Osteoblast (primary cell): Measurements from ENCODE around the gene COL6A6. TPM values are rescaled to one million over a fixed set of nuclear protein-coding genes. Genes with fewer than 3 reads are reported as not detected.

Source experiments
- DNase-seq: peaks from one replicate; pipeline ENCODE4 v3.0.0; 2011; ENCODE audit warnings: low spot score, mixed read lengths; ENCODE audit not compliant: insufficient read length; ENCODE audit errors: missing footprints
- H2AFZ ChIP-seq: 2 replicates; pipeline ENCODE4 v1.6.0; 2011; ENCODE audit warnings: mild to moderate bottlenecking, low read length
- H3K27ac ChIP-seq: 2 replicates; pipeline ENCODE4 v1.5.1; 2011; ENCODE audit warnings: mild to moderate bottlenecking, low read depth, low read length, moderate library complexity
- H3K27me3 ChIP-seq: 2 replicates; pipeline ENCODE4 v1.6.0; 2012; ENCODE audit warnings: mild to moderate bottlenecking, control low read depth, inconsistent platforms, low read length, moderate library complexity; ENCODE audit not compliant: insufficient read depth
- H3K36me3 ChIP-seq: 2 replicates; pipeline ENCODE4 v1.5.1; 2011; ENCODE audit warnings: mild to moderate bottlenecking, low read length, control low read depth, moderate library complexity; ENCODE audit not compliant: insufficient read depth
- H3K4me1 ChIP-seq: 2 replicates; pipeline ENCODE4 v1.5.1; 2011; ENCODE audit warnings: mild to moderate bottlenecking, low read length, control low read depth, moderate library complexity; ENCODE audit not compliant: insufficient read depth
- H3K4me2 ChIP-seq: 2 replicates; pipeline ENCODE4 v1.6.0; 2011; ENCODE audit warnings: mild to moderate bottlenecking, low read length; ENCODE audit not compliant: insufficient read depth
- H3K4me3 ChIP-seq: fragments of 200-600 bp; sonication (generic); 3 replicates; pipeline ENCODE4 v1.5.1; 2012; ENCODE audit warnings: mild to moderate bottlenecking, low read length, inconsistent platforms; ENCODE audit not compliant: insufficient read depth
- H3K79me2 ChIP-seq: 2 replicates; pipeline ENCODE4 v1.6.0; 2012; ENCODE audit warnings: mild to moderate bottlenecking, low read length, control low read depth, inconsistent platforms; ENCODE audit not compliant: insufficient read depth
- H3K9me3 ChIP-seq: 2 replicates; pipeline ENCODE4 v1.5.1; 2011; ENCODE audit warnings: low read depth, low read length, control low read depth
- H4K20me1 ChIP-seq: 2 replicates; pipeline ENCODE4 v1.6.0; 2012; ENCODE audit warnings: mild to moderate bottlenecking, low read length, control low read depth; ENCODE audit not compliant: insufficient read depth
- CTCF ChIP-seq: IDR thresholded peaks from 2 replicates; pipeline ENCODE4 v1.5.1; 2011; ENCODE audit warnings: mild to moderate bottlenecking, low read depth, low read length, moderate library complexity; ENCODE audit errors: extremely low read depth
- total RNA-seq: library from RNA; depleted of rRNA; stranded (reverse); fragments of >200 nt; gene quantifications from 2 replicates; pipeline ENCODE4 v1.2.3, GENCODE V29; 2012

Gene COL6A6
- total RNA-seq, 1 donor: under 0.01 TPM

GRCh38 chr3:130557336-130558035, 40.5 kb downstream of the COL6A6 start:
- Histone ChIP-seq H4K20me1 (no peaks in the 10 kb centered on the region), H3K27me3 (no peaks in the 10 kb centered on the region), H3K4me2 (no peak overlapping the region), H3K4me3 (no peak overlapping the region), H3K9me3 (no peaks in the 10 kb centered on the region), H3K4me1 (no peaks in the 10 kb centered on the region), H3K79me2 (no peaks in the 10 kb centered on the region), H3K27ac (no peak overlapping the region), H2AFZ (no peak overlapping the region), H3K36me3 (no peaks in the 10 kb centered on the region)
- DNase-seq: no peak
- no peak for TF ChIP-seq CTCF

GRCh38 chr3:130558366-130558765, 41.4 kb downstream of the COL6A6 start:
- Histone ChIP-seq H3K9me3 (no peaks in the 10 kb centered on the region), H3K79me2 (no peaks in the 10 kb centered on the region), H3K4me2 (no peak overlapping the region), H3K36me3 (no peaks in the 10 kb centered on the region), H4K20me1 (no peaks in the 10 kb centered on the region), H3K27me3 (no peaks in the 10 kb centered on the region), H3K4me1 (no peaks in the 10 kb centered on the region), H3K4me3 (no peak overlapping the region), H3K27ac (no peak overlapping the region), H2AFZ (no peak overlapping the region)
- TF ChIP-seq CTCF: no peak
- DNase-seq: no peak

GRCh38 chr3:130565224-130565623, 48.2 kb downstream of the COL6A6 start:
- Histone ChIP-seq H3K9me3 (no peaks in the 10 kb centered on the region), H3K27me3 (no peaks in the 10 kb centered on the region), H3K4me2 (no peak overlapping the region), H2AFZ (no peak overlapping the region), H4K20me1 (no peaks in the 10 kb centered on the region), H3K79me2 (no peaks in the 10 kb centered on the region), H3K4me1 (no peaks in the 10 kb centered on the region), H3K36me3 (no peaks in the 10 kb centered on the region), H3K27ac (no peak overlapping the region), H3K4me3 (no peak overlapping the region)
- DNase-seq: no peak
- TF ChIP-seq CTCF: no peak

Other genes with a start within 250 kb of the COL6A6 start
- not detected in 2 replicates for gene COL6A5, start 171.5 kb upstream of the COL6A6 start, total RNA-seq
- gene PIK3R4, start 229.7 kb downstream of the COL6A6 start, total RNA-seq: 30.4 and 35.5 TPM in 2 replicates